Heart left ventricle (tissue), 13 donors: Measurements from ENCODE around the gene HSD17B14.

Experiments used
- POLR2A ChIP-seq, 2 donors: fragments of 450-650 bp; IDR thresholded peaks; one replicate each; pipeline ENCODE4 v1.6.1; 2017; ENCODE audit warnings: antibody characterized with exemption in 2 of 2, mild to moderate bottlenecking in 2 of 2, moderate library complexity in 2 of 2
- TF ChIP-seq, protein P1 (sequence below), 12 donors: fragments of 200-600 bp; sonication (generic) in 4 of 12; IDR thresholded peaks; one replicate each; pipeline versions ENCODE4 v1.5.0 to v1.8.0; 2018 to 2022; ENCODE audit warnings: antibody characterized with exemption in 12 of 12, mild to moderate bottlenecking in 5 of 12
- donor health status: ischemic (EF 13 %, LVEDD 7.1; RV severe dilation, severe dysfunction).
- donor health status: DM: no; HTN: yes; CAD: no.
- donor health status: DM: no; HTN: no; CAD: no.
- donor health status: ischemic (EF 25% LVEDD 6.9; RV normal size, moderate dysfunction).
- donor health status: ischemic (EF 25% LVEDD 5.7; RV mildly dilated, moderate dysfunction).
- donor health status: ischemic (EF 35%, LVEDD 5.7; RV mildly dilated, moderate dysfunction).
- donor health status: nonischemic (EF 11% LVEDD 7.7; RV severe dilation, severe dysfunction).
- donor health status: DM: yes; HTN: yes; CAD: no.
- donor health status: PGD.
- donor health status: ischemic (EF 29% LVEDD 5.4; RV normal size, mild dysfunction).
- donor health status: nonischemic (EF 23%, LVEDD 6.1; RV moderate dilation, normal function).

DNA sequence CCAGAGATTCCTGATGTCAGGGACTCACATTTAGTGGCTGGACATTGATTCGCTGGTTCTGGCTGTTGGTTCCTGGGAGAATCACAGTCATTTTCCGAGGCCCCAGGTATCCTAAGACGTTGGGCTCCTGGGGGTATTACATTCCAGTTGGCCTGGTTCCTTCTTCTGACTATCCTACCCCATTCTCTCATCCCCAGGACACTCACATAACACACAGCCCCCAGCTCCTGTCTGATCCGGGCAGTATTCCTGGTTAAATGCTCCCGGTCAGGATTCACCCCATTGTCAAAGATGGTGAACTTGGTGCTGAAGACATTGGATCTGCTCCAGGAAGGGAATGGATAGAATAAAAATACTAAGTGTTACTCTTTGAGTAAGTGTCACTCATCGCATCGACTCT, 47.4 kb upstream of the HSD17B14 start:
- TF ChIP-seq, protein P1, sequence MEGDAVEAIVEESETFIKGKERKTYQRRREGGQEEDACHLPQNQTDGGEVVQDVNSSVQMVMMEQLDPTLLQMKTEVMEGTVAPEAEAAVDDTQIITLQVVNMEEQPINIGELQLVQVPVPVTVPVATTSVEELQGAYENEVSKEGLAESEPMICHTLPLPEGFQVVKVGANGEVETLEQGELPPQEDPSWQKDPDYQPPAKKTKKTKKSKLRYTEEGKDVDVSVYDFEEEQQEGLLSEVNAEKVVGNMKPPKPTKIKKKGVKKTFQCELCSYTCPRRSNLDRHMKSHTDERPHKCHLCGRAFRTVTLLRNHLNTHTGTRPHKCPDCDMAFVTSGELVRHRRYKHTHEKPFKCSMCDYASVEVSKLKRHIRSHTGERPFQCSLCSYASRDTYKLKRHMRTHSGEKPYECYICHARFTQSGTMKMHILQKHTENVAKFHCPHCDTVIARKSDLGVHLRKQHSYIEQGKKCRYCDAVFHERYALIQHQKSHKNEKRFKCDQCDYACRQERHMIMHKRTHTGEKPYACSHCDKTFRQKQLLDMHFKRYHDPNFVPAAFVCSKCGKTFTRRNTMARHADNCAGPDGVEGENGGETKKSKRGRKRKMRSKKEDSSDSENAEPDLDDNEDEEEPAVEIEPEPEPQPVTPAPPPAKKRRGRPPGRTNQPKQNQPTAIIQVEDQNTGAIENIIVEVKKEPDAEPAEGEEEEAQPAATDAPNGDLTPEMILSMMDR (IDR thresholded peaks at IDR 0.05): no peak
- TF ChIP-seq POLR2A (IDR thresholded peaks at IDR 0.05): no peak
